Tongue (tissue), 3 donors: ENCODE results near the gene SPTB. TPM values are rescaled to one million over a fixed set of nuclear protein-coding genes. Genes with fewer than 3 reads are reported as not detected.

Experiments used
- DNase-seq: peaks from one replicate; pipeline ENCODE4 v3.0.0-alpha.2; 2015
- small RNA-seq: library from RNA; depleted of rRNA; stranded (forward); fragments of <200 nt; gene quantifications from one replicate; pipeline ENCODE3, GENCODE V24; 2014; ENCODE audit warnings: low replicate concordance
- total RNA-seq: library from RNA; depleted of rRNA; stranded (reverse); fragments of >200 nt; gene quantifications from one replicate; pipeline ENCODE4 v1.2.3, GENCODE V29; 2014

SPTB gene
- total RNA-seq, 1 donor from 2014 or later: 386 TPM

- DNase-seq: no peak
These were observed 172.0 kb downstream of the SPTB start for GRCh38 chr14:64707661-64708060.

GRCh38 chr14:64706593-64707193 is 173.0 kb downstream of the SPTB start:
- peak; percentile 81 for DNase-seq

GRCh38 chr14:64706119-64706592 is 173.6 kb downstream of the SPTB start:
- no peak for DNase-seq

- no peak for DNase-seq
These were observed 174.2 kb downstream of the SPTB start for GRCh38 chr14:64705381-64706118.

- DNase-seq: peak; percentile 52
These were observed 174.8 kb downstream of the SPTB start for GRCh38 chr14:64704743-64705380.

- peak; percentile 90 for DNase-seq
These were observed 175.5 kb downstream of the SPTB start, which contains the start of gene PLEKHG3 for GRCh38 chr14:64704143-64704742. Gene PLEKHG3 (plus strand): TSS chr14:64704424. CDS start chr14:64727632, 23,208 bp downstream.

GRCh38 chr14:64703395-64704142 is 176.1 kb downstream of the SPTB start:
- peak; percentile 54 for DNase-seq

- no peak for DNase-seq
These were observed 177.0 kb downstream of the SPTB start for GRCh38 chr14:64702493-64703394.

- no peak for DNase-seq
These were observed 178.0 kb downstream of the SPTB start for GRCh38 chr14:64701660-64702059.

- DNase-seq: no peak
These were observed 178.8 kb downstream of the SPTB start for GRCh38 chr14:64700894-64701293.

- no peak for DNase-seq
These were observed 179.4 kb downstream of the SPTB start for GRCh38 chr14:64700290-64700689.

GRCh38 chr14:64698903-64699302 is 180.8 kb downstream of the SPTB start:
- DNase-seq: no peak

GRCh38 chr14:64696355-64696857 is 183.3 kb downstream of the SPTB start:
- no peak for DNase-seq

Small RNAs within 50 kb of the gene (small RNA-seq; reads per million reads assigned to genes)
- not detected for gene RPPH1-2P

Other genes starting within 250 kb of the SPTB start
- 38.0 TPM for gene PLEKHG3, start 175.5 kb downstream of the SPTB start, total RNA-seq
- 55.2 TPM for gene CHURC1, start 34.5 kb upstream of the SPTB start, total RNA-seq
- gene GPX2, start 62.8 kb upstream of the SPTB start, total RNA-seq: 1.1 TPM
- gene RAB15, start 92.4 kb upstream of the SPTB start, total RNA-seq: 4.9 TPM
- gene FNTB, start 107.0 kb upstream of the SPTB start, total RNA-seq: 6.5 TPM
- gene MAX, start 222.6 kb upstream of the SPTB start, total RNA-seq: 29.5 TPM